ENCODE data around the gene PCK1. TPM values are rescaled to one million over a fixed set of nuclear protein-coding genes. Genes with fewer than 3 reads are reported as not detected.

PCK1 gene
- total RNA-seq, 1 donor from 2014 or later = not detected

- Mint-ChIP-seq H3K4me3 (no peak overlapping the region), H3K27me3 (peaks cover 18% of the 10 kb centered on the region), H3K27ac (no peak overlapping the region), H3K36me3 (ENCODE audit: low read depth) (no peaks in the 10 kb centered on the region), H3K9me3 (no peaks in the 10 kb centered on the region), H3K4me1 (no peaks in the 10 kb centered on the region)
- DNase-seq (no peak), ATAC-seq (ENCODE audit: low read depth) (no peak)
- intact Hi-C loops (cut with micrococcal nuclease) = no loop called here
- ChIA-PET POLR2A (no interaction called here), CTCF (no interaction called here)
- no peak for TF ChIP-seq CTCF (IDR thresholded peaks at IDR 0.05)
These were observed 15.9 kb upstream of the PCK1 start for GRCh38 chr20:57544838-57545564.

- POLR2A ChIA-PET = no interaction called here
- CTCF ChIA-PET = no interaction called here
- DNase-seq (no peak), ATAC-seq (ENCODE audit: low read depth) (no peak)
- no peaks in the 10 kb centered on the region for H3K4me1 Mint-ChIP-seq
- intact Hi-C loops (cut with micrococcal nuclease) = no loop called here
- TF ChIP-seq CTCF (IDR thresholded peaks at IDR 0.05) = no peak
- no peaks in the 10 kb centered on the region for H3K9me3 Mint-ChIP-seq
- no peak overlapping the region for H3K4me3 Mint-ChIP-seq
- no peaks in the 10 kb centered on the region for H3K36me3 Mint-ChIP-seq (ENCODE audit: low read depth)
- no peak overlapping the region for H3K27ac Mint-ChIP-seq
- H3K27me3 Mint-ChIP-seq = peaks cover 10% of the 10 kb centered on the region
These were observed 14.8 kb upstream of the PCK1 start for GRCh38 chr20:57545927-57546662.

- TF ChIP-seq CTCF (IDR thresholded peaks at IDR 0.05) = no peak
- H3K9me3 Mint-ChIP-seq = no peaks in the 10 kb centered on the region
- DNase-seq (no peak), ATAC-seq (ENCODE audit: low read depth) (no peak)
- H3K4me1 Mint-ChIP-seq = no peaks in the 10 kb centered on the region
- H3K27ac Mint-ChIP-seq = no peak overlapping the region
- intact Hi-C loops (cut with micrococcal nuclease) = no loop called here
- no peaks in the 10 kb centered on the region for H3K36me3 Mint-ChIP-seq (ENCODE audit: low read depth)
- CTCF ChIA-PET = no interaction called here
- peaks cover 7% of the 10 kb centered on the region for H3K27me3 Mint-ChIP-seq
- no peak overlapping the region for H3K4me3 Mint-ChIP-seq
- POLR2A ChIA-PET = no interaction called here
These were observed 13.8 kb upstream of the PCK1 start for GRCh38 chr20:57546956-57547649.

- H3K36me3 Mint-ChIP-seq (ENCODE audit: low read depth) = no peaks in the 10 kb centered on the region
- H3K27me3 Mint-ChIP-seq = peaks cover 2% of the 10 kb centered on the region
- TF ChIP-seq CTCF (IDR thresholded peaks at IDR 0.05) = no peak
- no peaks in the 10 kb centered on the region for H3K4me1 Mint-ChIP-seq
- no peak overlapping the region for H3K4me3 Mint-ChIP-seq
- no peak for ATAC-seq (ENCODE audit: low read depth)
- POLR2A ChIA-PET = no interaction called here
- H3K27ac Mint-ChIP-seq = no peak overlapping the region
- no peaks in the 10 kb centered on the region for H3K9me3 Mint-ChIP-seq
- DNase-seq = no peak
- intact Hi-C loops (cut with micrococcal nuclease) = no loop called here
- CTCF ChIA-PET = no interaction called here
These were observed 12.5 kb upstream of the PCK1 start for GRCh38 chr20:57548177-57549058.

All from activated B cell treated with CpG ODN at 0.5 μM for 24 hours (primary cell).